GM23248 (cell line): ENCODE measurements around the gene ZNRF1. TPM values are rescaled to one million over a fixed set of nuclear protein-coding genes. Genes with fewer than 3 reads are reported as not detected.
"Not testable (repeated sequence)": the region's sequence is repeated elsewhere in the genome, so short reads cannot be mapped to it uniquely, and the experiment has no call there.

ENCODE experiments used
- DNase-seq: peaks from one replicate; pipeline ENCODE4 v3.0.0-alpha.2; 2015
- H2AFZ ChIP-seq: fragments of 200-600 bp; sonication (generic); 2 replicates; pipeline ENCODE4 v1.6.1; 2016; ENCODE audit warnings: antibody characterized with exemption
- H3F3A ChIP-seq: fragments of 200-600 bp; sonication (generic); 2 replicates; pipeline ENCODE4 v1.6.1; 2016; ENCODE audit warnings: mild to moderate bottlenecking, antibody characterized with exemption, mixed run types; ENCODE audit not compliant: insufficient read depth
- H3K27ac ChIP-seq: fragments of 200-600 bp; sonication (generic); 2 replicates; pipeline ENCODE4 v1.5.1; 2016; ENCODE audit warnings: mild to moderate bottlenecking
- H3K27me3 ChIP-seq: fragments of 200-600 bp; sonication (generic); replicated peaks from 2 replicates; pipeline ENCODE4 v1.6.1; 2016; ENCODE audit warnings: mild to moderate bottlenecking; ENCODE audit not compliant: insufficient read depth
- H3K36me3 ChIP-seq: fragments of 200-600 bp; sonication (generic); 2 replicates; pipeline ENCODE4 v1.6.1; 2016; ENCODE audit warnings: low read depth, mild to moderate bottlenecking
- H3K4me1 ChIP-seq: fragments of 200-600 bp; sonication (generic); 2 replicates; pipeline ENCODE4 v1.6.1; 2016; ENCODE audit warnings: mild to moderate bottlenecking; ENCODE audit not compliant: insufficient read depth
- H3K4me2 ChIP-seq: fragments of 200-600 bp; sonication (generic); one replicate; pipeline ENCODE4 v1.6.1; 2016; ENCODE audit warnings: mild to moderate bottlenecking; ENCODE audit not compliant: unreplicated experiment
- H3K4me3 ChIP-seq: fragments of 200-600 bp; sonication (generic); 2 replicates; pipeline ENCODE4 v1.5.1; 2016; ENCODE audit warnings: mild to moderate bottlenecking
- H3K79me2 ChIP-seq: fragments of 200-600 bp; sonication (generic); 2 replicates; pipeline ENCODE4 v1.6.1; 2016; ENCODE audit warnings: mild to moderate bottlenecking; ENCODE audit not compliant: insufficient read depth
- H3K9ac ChIP-seq: fragments of 200-600 bp; sonication (generic); 2 replicates; pipeline ENCODE4 v1.6.1; 2016; ENCODE audit warnings: mild to moderate bottlenecking
- H3K9me2 ChIP-seq: fragments of 200-600 bp; sonication (generic); 2 replicates; pipeline ENCODE4 v1.6.1; 2016; ENCODE audit warnings: mixed run types, mild to moderate bottlenecking, moderate library complexity; ENCODE audit not compliant: insufficient read depth
- H3K9me3 ChIP-seq: fragments of 200-600 bp; sonication (generic); one replicate; pipeline ENCODE4 v1.6.1; 2017; ENCODE audit warnings: low read depth
- H4K20me1 ChIP-seq: fragments of 200-600 bp; sonication (generic); 2 replicates; pipeline ENCODE4 v1.6.0; 2016; ENCODE audit not compliant: insufficient read depth
- EZH2 ChIP-seq: fragments of 200-600 bp; sonication (generic); IDR thresholded peaks from 2 replicates; pipeline ENCODE4 v1.6.1; 2018; ENCODE audit warnings: antibody characterized with exemption, mild to moderate bottlenecking; ENCODE audit not compliant: insufficient read depth, poor library complexity, severe bottlenecking
- EZH2phosphoT487 ChIP-seq: fragments of 200-600 bp; sonication (generic); IDR thresholded peaks from 2 replicates; pipeline ENCODE4 v1.6.1; 2018; ENCODE audit warnings: antibody characterized with exemption, moderate library complexity, mild to moderate bottlenecking, low read depth; ENCODE audit not compliant: insufficient read depth
- WGBS, 2 experiments: methylation state at CpG; one replicate each; pipeline ENCODE4 v1.1.6; 2015 to 2017; ENCODE audit warnings: low lambda C conversion rate in 2 of 2, low coverage in 1 of 2; ENCODE audit errors: missing lambda C conversion rate in 2 of 2; 5-methylcytosine and 5-hydroxymethylcytosine counted together
- in situ Hi-C: fragments of 300-500 bp; cut with MboI; formaldehyde crosslinking; loops from 2 replicates; pipeline ENCODE4 v1.15.0; 2020
- polyA plus RNA-seq: library from polyadenylated mRNA; unstranded; fragments of >200 nt; fragmentation: Nextera tagmentation; extraction: Ambion mirVana; gene quantifications from 2 replicates; pipeline ENCODE4 v1.2.1, GENCODE V29; 2016
- total RNA-seq: library from RNA; depleted of rRNA; stranded (reverse); fragments of >200 nt; shearing (Covaris generic); gene quantifications from 2 replicates; pipeline ENCODE4 v1.2.3, GENCODE V29; 2014

Gene ZNRF1
- total and polyA plus RNA-seq, 2 experiments from 2014 or later: 7.1 to 17.2 TPM

DNA sequence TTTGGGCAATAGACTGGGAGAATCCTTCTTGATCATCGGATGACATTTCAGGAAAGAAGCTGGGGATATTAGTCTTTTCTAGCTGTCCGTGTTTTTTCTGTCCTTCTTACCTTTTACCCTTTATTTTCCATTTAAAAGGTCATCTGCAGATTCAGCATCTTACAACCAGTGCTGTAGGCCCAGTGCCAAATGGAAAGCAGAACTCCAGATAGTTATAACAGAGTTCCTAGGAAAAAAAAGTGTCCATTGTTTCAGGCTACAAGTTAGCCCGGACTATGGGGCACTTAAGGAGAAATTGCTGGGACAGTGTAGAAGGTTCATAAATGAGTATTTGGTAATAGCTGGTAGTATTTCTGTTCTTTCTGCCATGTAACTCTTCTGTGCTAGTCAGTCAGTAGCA lies 89.4 kb downstream of the ZNRF1 start:
- no peak overlapping the region for H3K27ac ChIP-seq
- DNase-seq: no peak
- H3K79me2 ChIP-seq: peaks cover 73% of the 10 kb centered on the region

DNA sequence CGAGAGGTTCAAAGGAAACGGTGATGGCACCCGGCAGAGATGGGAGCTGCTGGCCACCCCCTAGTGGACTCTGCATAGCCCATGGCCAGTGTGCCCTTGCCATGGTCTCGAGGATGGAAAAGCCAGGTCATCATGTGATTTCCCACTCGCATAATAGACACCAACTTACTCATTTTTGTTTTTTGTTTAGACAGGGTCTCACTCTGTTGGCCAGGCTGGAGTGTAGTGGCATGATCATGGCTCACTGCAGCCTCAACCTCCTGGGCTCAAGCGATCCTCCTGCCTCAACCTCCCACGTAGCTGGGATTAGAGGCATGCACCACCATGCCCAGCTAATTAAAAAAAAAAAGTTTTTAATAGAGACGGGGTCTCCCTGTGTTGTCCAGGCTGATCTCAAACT lies 90.1 kb downstream of the ZNRF1 start:
- no peaks in the 10 kb centered on the region for H3K36me3 ChIP-seq
- no peak overlapping the region for H2AFZ ChIP-seq
- H3K9me3 ChIP-seq: no peaks in the 10 kb centered on the region
- H3K27ac ChIP-seq: no peak overlapping the region
- 80 to 84% methylated on average over 8 of the region's 8 CpGs for WGBS, 2 experiments
- no peaks in the 10 kb centered on the region for H3K27me3 ChIP-seq
- no peak for DNase-seq
- in situ Hi-C loops: no loop called here
- no peak overlapping the region for H3K9ac ChIP-seq
- H3K4me3 ChIP-seq: no peak overlapping the region
- peaks cover 27% of the 10 kb centered on the region for H3K4me1 ChIP-seq
- no peak overlapping the region for H3K4me2 ChIP-seq
- 0 out of 2 replicates have a peak, but pooled peaks cover 4% of the 10 kb centered on the region for H3K9me2 ChIP-seq
- no peaks in the 10 kb centered on the region for H4K20me1 ChIP-seq
- peaks cover 66% of the 10 kb centered on the region for H3K79me2 ChIP-seq
- TF ChIP-seq EZH2 (no peak), EZH2phosphoT487 (no peak)
- 0 out of 2 replicates have a peak, but pooled peaks cover 6% of the 10 kb centered on the region for H3F3A ChIP-seq

More for the DNA sequence above, 89.4 kb downstream of the ZNRF1 start:
- Histone ChIP-seq H3K4me3 (no peak overlapping the region), H3K4me2 (no peak overlapping the region), H3K36me3 (no peaks in the 10 kb centered on the region), H3K9ac (no peak overlapping the region), H3K27me3 (no peaks in the 10 kb centered on the region), H3K9me3 (no peaks in the 10 kb centered on the region), H3F3A (0 out of 2 replicates have a peak, but pooled peaks cover 6% of the 10 kb centered on the region), H4K20me1 (no peaks in the 10 kb centered on the region), H3K9me2 (0 out of 2 replicates have a peak, but pooled peaks cover 4% of the 10 kb centered on the region), H2AFZ (no peak overlapping the region), H3K4me1 (peaks cover 27% of the 10 kb centered on the region)
- in situ Hi-C loops: no loop called here
- 98 to 99% methylated on average over 3 of the region's 3 CpGs for WGBS, 2 experiments
- no peak for TF ChIP-seq EZH2
- no peak for TF ChIP-seq EZH2phosphoT487

DNA sequence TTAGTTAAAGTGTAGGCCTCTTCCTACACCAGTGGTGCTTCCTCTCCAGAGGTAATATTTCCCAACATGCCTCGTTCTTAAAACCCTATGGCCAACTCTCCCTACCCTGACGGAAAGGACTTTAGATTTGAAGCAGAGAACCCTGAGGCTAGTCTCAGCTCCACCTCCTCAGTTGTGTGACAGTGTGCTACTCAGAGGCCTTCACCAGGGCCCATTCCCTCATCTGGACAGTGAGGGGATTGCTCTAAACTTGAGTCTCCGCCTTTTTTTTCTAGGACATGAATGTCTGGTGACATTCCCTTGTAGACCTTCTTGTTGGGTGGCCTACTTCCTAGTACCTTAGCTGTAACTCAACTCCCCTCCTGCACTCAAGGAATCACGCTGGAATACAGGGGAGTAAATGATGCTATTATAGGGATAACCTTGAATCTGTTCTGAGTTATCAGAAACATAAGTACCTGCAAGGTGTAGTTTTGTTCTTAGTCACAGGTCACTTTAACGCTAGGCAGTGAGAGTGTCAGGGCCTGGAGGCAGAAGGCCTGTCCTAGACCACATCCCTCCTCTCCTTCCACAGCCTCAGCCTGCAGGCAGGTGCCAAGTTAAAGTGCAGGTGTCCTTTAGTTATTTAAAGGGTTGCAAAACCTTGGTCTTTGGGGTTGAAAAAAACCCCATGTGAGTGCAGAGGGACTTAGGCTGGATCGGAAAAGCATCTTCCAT lies 90.8 kb downstream of the ZNRF1 start:
- Histone ChIP-seq H3K79me2 (peaks cover 63% of the 10 kb centered on the region), H3K4me1 (peaks cover 27% of the 10 kb centered on the region), H3K4me2 (no peak overlapping the region), H3K36me3 (no peaks in the 10 kb centered on the region), H3K4me3 (no peak overlapping the region), H3K27me3 (no peaks in the 10 kb centered on the region), H3K9me3 (no peaks in the 10 kb centered on the region), H4K20me1 (no peaks in the 10 kb centered on the region), H2AFZ (no peak overlapping the region), H3K27ac (no peak overlapping the region), H3F3A (0 out of 2 replicates have a peak, but pooled peaks cover 6% of the 10 kb centered on the region), H3K9ac (no peak overlapping the region), H3K9me2 (0 out of 2 replicates have a peak, but pooled peaks cover 4% of the 10 kb centered on the region)
- no peak for TF ChIP-seq EZH2
- no peak for DNase-seq
- WGBS, 2 experiments: 80 to 82% methylated on average over 6 of the region's 6 CpGs
- in situ Hi-C loops: no loop called here

DNA sequence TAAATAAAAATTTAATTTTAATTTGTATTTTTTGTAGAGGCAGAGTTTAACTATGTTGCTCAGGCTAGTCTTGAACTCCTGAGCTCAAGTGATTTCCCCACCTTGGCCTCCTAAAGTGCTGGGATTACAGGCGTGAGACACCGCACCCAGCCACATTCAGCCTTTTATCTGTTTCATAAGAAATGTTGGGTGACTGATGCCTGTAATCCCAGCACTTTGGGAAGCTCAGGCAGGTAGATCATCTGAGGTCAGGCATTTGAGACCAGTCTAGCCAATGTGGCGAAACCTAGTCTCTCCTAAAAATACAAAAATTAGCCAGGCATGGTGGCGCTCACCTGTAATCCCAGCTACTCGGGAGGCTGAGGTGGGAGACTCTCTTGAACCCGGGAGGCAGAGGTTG lies 92.1 kb downstream of the ZNRF1 start:
- H3K27ac ChIP-seq, H3K9me2 ChIP-seq, H3K9me3 ChIP-seq, H3K27me3 ChIP-seq, H3K36me3 ChIP-seq, H2AFZ ChIP-seq, DNase-seq, in situ Hi-C loops, H3K4me2 ChIP-seq, H4K20me1 ChIP-seq, H3K9ac ChIP-seq, H3K4me3 ChIP-seq, H3F3A ChIP-seq: not testable (repeated sequence)
- H3K79me2 ChIP-seq: peaks cover 50% of the 10 kb centered on the region
- peaks cover 27% of the 10 kb centered on the region for H3K4me1 ChIP-seq
- 76 to 80% methylated on average over 6 of the region's 6 CpGs for WGBS, 2 experiments

DNA sequence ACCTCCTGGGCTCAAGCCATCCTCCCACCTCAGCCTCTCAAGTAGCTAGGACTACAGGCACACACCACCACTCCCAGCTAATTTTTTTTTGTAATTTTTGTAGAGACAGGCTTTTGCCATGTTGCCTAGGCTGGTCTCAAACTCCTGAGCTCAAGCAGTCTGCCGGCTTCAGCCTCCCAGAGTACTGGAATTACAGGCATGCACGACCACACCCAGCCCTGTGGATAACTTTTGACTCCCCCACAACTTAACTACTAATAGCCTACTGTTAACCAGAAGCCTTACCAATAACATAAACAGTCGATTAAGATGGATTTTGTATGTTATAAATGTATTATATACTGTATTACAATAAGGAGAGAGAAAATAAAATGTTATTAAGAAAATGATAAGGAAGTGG lies 92.8 kb downstream of the ZNRF1 start:
- 18 to 24% methylated on average over 3 of the region's 3 CpGs for WGBS, 2 experiments
- H3K4me2 ChIP-seq, in situ Hi-C loops, H4K20me1 ChIP-seq, H3K9ac ChIP-seq, H3K36me3 ChIP-seq, H3K4me3 ChIP-seq, H3K9me3 ChIP-seq, H2AFZ ChIP-seq, H3F3A ChIP-seq, H3K27ac ChIP-seq, H3K27me3 ChIP-seq, H3K9me2 ChIP-seq: not testable (repeated sequence)
- DNase-seq: peak; percentile 32
- Histone ChIP-seq H3K4me1 (peaks cover 20% of the 10 kb centered on the region), H3K79me2 (peaks cover 48% of the 10 kb centered on the region)
